Effector memory CD8-positive, alpha-beta T cell (primary cell): Measurements from ENCODE around the gene PDZD2.
"Not testable (repeated sequence)": the region's sequence is repeated elsewhere in the genome, so short reads cannot be mapped to it uniquely, and the experiment has no call there.

Experiments
- ATAC-seq: fragments of 150-1000 bp; cut with Tn5 transposase; replicated peaks from 2 replicates; pipeline ENCODE4 v1.10.0; 2021; ENCODE audit warnings: mild to moderate bottlenecking, moderate library complexity
- DNase-seq, 3 experiments: peaks; one replicate each; pipeline ENCODE4 v3.0.0; 2021
- H3K27ac Mint-ChIP-seq, 2 donors: one replicate each; pipeline ENCODE4 v1.8.0; 2022; ENCODE audit warnings: mild to moderate bottlenecking in 2 of 2, mixed read lengths in 2 of 2, moderate library complexity in 2 of 2
- H3K27me3 Mint-ChIP-seq, 2 donors: one replicate each; pipeline ENCODE4 v1.8.0; 2022; ENCODE audit warnings: mixed read lengths in 2 of 2
- H3K36me3 Mint-ChIP-seq: one replicate; pipeline ENCODE4 v1.8.0; 2022; ENCODE audit warnings: mild to moderate bottlenecking, moderate library complexity, mixed read lengths; ENCODE audit not compliant: insufficient read depth
- H3K4me1 Mint-ChIP-seq, 2 donors: one replicate each; pipeline ENCODE4 v1.8.0; 2022; ENCODE audit warnings: low read depth in 2 of 2, mixed read lengths in 2 of 2
- H3K4me3 Mint-ChIP-seq, 2 donors: one replicate each; pipeline ENCODE4 v1.8.0; 2022; ENCODE audit warnings: mild to moderate bottlenecking in 2 of 2, mixed read lengths in 2 of 2, moderate library complexity in 2 of 2
- H3K9me3 Mint-ChIP-seq, 2 donors: one replicate each; pipeline ENCODE4 v1.8.0; 2022; ENCODE audit warnings: mixed read lengths in 2 of 2

PDZD2 gene

GRCh38 chr5:32031089-32031488 is 392.2 kb downstream of the PDZD2 start:
- Mint-ChIP-seq H3K9me3 (no peaks in the 10 kb centered on the region), H3K4me1 (peaks cover 9 to 15% of the 10 kb centered on the region in 2 donors), H3K27ac (no peak overlapping the region), H3K4me3 (no peak overlapping the region), H3K36me3 (no peaks in the 10 kb centered on the region), H3K27me3 (peaks cover 5 to 22% of the 10 kb centered on the region in 2 donors)
- ATAC-seq = no peak
- DNase-seq = no peak

- no peaks in the 10 kb centered on the region for H3K36me3 Mint-ChIP-seq
- no peak overlapping the region for H3K27ac Mint-ChIP-seq
- peaks cover 0 to 2% of the 10 kb centered on the region in 2 donors for H3K27me3 Mint-ChIP-seq
- H3K4me3 Mint-ChIP-seq = no peak overlapping the region
- H3K4me1 Mint-ChIP-seq = peaks cover 3 to 5% of the 10 kb centered on the region in 2 donors
- DNase-seq = no peak
- ATAC-seq = no peak
- peaks cover 0 to 1% of the 10 kb centered on the region in 2 donors for H3K9me3 Mint-ChIP-seq
These were observed 399.6 kb downstream of the PDZD2 start for GRCh38 chr5:32038523-32038922.

DNA sequence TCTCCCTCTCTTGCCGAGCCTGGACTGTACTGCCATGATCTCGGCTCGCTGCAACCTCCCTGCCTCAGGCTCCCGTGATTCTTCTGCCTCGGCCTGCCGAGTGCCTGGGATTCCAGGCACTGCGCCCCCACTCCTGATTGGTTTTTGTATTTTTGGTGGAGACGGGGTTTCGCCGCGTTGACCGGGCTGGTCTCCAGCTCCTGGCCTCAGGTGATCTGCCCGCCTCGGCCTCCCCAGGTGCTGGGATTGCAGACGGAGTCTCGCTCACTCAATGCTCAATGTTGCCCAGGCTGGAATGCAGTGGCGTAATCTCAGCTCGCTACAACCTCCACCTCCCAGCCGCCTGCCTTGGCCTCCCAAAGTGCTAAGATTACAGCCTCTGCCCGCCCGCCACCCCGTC is 400.2 kb downstream of the PDZD2 start:
- not testable (repeated sequence) for H3K27ac Mint-ChIP-seq, ATAC-seq, H3K4me1 Mint-ChIP-seq, DNase-seq, H3K4me3 Mint-ChIP-seq, H3K27me3 Mint-ChIP-seq, H3K9me3 Mint-ChIP-seq, H3K36me3 Mint-ChIP-seq

GRCh38 chr5:32039601-32040000 is 400.7 kb downstream of the PDZD2 start:
- not testable (repeated sequence) for H3K4me3 Mint-ChIP-seq

DNA sequence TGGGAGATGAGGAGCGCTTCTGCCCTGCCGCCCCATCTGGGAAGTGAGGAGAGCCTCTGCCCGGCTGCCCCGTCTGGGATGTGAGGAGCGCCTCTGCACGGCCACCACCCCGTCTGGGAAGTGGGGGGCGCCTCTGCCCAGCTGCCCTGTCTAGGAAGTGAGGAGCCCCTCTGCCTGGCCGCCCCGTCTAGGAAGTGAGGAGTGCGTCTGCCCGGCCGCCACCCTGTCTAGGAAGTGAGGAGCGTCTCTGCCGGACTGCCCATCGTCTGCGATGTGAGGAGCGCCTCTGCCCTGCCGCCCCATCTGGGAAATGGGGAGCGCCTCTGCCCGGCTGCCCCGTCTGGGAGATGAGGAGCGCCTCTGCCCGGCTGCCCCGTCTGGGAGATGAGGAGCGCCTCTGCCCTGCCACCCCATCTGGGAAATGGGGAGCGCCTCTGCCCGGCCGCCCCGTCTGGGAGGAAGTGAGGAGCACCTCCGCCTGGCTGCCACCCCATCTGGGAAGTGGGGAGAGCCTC is 401.3 kb downstream of the PDZD2 start:
- H3K4me3 Mint-ChIP-seq, DNase-seq, H3K4me1 Mint-ChIP-seq, H3K27ac Mint-ChIP-seq, H3K36me3 Mint-ChIP-seq, ATAC-seq, H3K27me3 Mint-ChIP-seq, H3K9me3 Mint-ChIP-seq: not testable (repeated sequence)

More at GRCh38 chr5:32039601-32040000, 400.7 kb downstream of the PDZD2 start:
- H3K4me1 Mint-ChIP-seq, H3K9me3 Mint-ChIP-seq, H3K27ac Mint-ChIP-seq, ATAC-seq, DNase-seq, H3K36me3 Mint-ChIP-seq, H3K27me3 Mint-ChIP-seq: not testable (repeated sequence)

GRCh38 chr5:32042551-32042961 is 403.6 kb downstream of the PDZD2 start:
- Mint-ChIP-seq H3K27ac (no peak overlapping the region), H3K4me1 (no peaks in the 10 kb centered on the region)

GRCh38 chr5:32043105-32043504 is 404.2 kb downstream of the PDZD2 start:
- Mint-ChIP-seq H3K27ac (no peak overlapping the region), H3K27me3 (peaks cover 0 to 16% of the 10 kb centered on the region in 2 donors), H3K4me1 (no peaks in the 10 kb centered on the region), H3K4me3 (no peak overlapping the region), H3K36me3 (no peaks in the 10 kb centered on the region), H3K9me3 (peaks cover 0 to 1% of the 10 kb centered on the region in 2 donors)
- no peak for DNase-seq
- ATAC-seq = no peak

More at GRCh38 chr5:32042551-32042961, 403.6 kb downstream of the PDZD2 start:
- no peaks in the 10 kb centered on the region for H3K36me3 Mint-ChIP-seq
- H3K9me3 Mint-ChIP-seq = peaks cover 0 to 1% of the 10 kb centered on the region in 2 donors
- peaks cover 0 to 15% of the 10 kb centered on the region in 2 donors for H3K27me3 Mint-ChIP-seq
- no peak for ATAC-seq
- no peak overlapping the region for H3K4me3 Mint-ChIP-seq
- no peak for DNase-seq

DNA sequence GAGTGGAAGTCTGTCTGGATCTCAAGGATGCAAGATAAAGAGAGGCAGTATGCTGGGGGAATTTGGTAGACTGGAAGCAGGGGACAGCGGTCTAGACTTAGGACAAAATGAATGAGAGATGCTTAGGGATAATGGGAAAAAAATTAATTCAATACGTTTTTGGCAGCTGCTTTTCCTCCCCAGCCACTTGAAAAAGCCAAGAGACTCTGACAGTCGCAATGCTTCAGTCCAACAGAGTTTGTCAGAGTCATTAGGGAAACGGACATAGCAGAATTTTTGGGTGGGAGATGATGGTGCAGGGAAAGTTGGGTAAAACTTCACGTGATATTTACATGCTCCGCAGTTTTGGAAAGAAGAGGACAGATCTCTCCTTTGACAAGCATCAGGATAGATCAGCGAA is 405.5 kb downstream of the PDZD2 start:
- no peak for ATAC-seq
- Mint-ChIP-seq H3K4me1 (no peaks in the 10 kb centered on the region), H3K4me3 (no peak overlapping the region), H3K36me3 (no peaks in the 10 kb centered on the region), H3K27ac (no peak overlapping the region), H3K27me3 (peaks cover 7 to 16% of the 10 kb centered on the region in 2 donors), H3K9me3 (peaks cover 0 to 1% of the 10 kb centered on the region in 2 donors)
- DNase-seq = no peak

- H3K36me3 Mint-ChIP-seq = no peaks in the 10 kb centered on the region
- no peak for ATAC-seq
- DNase-seq = no peak
These were observed 406.0 kb downstream of the PDZD2 start for GRCh38 chr5:32044939-32045338.

GRCh38 chr5:32047056-32047455 is 408.1 kb downstream of the PDZD2 start:
- Mint-ChIP-seq H3K27ac (no peak overlapping the region), H3K36me3 (no peaks in the 10 kb centered on the region), H3K9me3 (no peaks in the 10 kb centered on the region), H3K4me3 (no peak overlapping the region), H3K4me1 (no peaks in the 10 kb centered on the region), H3K27me3 (peaks cover 7 to 22% of the 10 kb centered on the region in 2 donors)
- no peak for ATAC-seq
- no peak for DNase-seq

More at GRCh38 chr5:32044939-32045338, 406.0 kb downstream of the PDZD2 start:
- peaks cover 0 to 1% of the 10 kb centered on the region in 2 donors for H3K9me3 Mint-ChIP-seq
- no peaks in the 10 kb centered on the region for H3K4me1 Mint-ChIP-seq
- peaks cover 7 to 16% of the 10 kb centered on the region in 2 donors for H3K27me3 Mint-ChIP-seq
- H3K27ac Mint-ChIP-seq = no peak overlapping the region
- no peak overlapping the region for H3K4me3 Mint-ChIP-seq

GRCh38 chr5:32051796-32052195 is 412.9 kb downstream of the PDZD2 start:
- no peak for DNase-seq
- Mint-ChIP-seq H3K27me3 (peaks cover 7 to 13% of the 10 kb centered on the region in 2 donors), H3K9me3 (no peaks in the 10 kb centered on the region), H3K4me1 (no peaks in the 10 kb centered on the region), H3K4me3 (no peak overlapping the region), H3K36me3 (no peaks in the 10 kb centered on the region), H3K27ac (no peak overlapping the region)
- ATAC-seq = no peak

DNA sequence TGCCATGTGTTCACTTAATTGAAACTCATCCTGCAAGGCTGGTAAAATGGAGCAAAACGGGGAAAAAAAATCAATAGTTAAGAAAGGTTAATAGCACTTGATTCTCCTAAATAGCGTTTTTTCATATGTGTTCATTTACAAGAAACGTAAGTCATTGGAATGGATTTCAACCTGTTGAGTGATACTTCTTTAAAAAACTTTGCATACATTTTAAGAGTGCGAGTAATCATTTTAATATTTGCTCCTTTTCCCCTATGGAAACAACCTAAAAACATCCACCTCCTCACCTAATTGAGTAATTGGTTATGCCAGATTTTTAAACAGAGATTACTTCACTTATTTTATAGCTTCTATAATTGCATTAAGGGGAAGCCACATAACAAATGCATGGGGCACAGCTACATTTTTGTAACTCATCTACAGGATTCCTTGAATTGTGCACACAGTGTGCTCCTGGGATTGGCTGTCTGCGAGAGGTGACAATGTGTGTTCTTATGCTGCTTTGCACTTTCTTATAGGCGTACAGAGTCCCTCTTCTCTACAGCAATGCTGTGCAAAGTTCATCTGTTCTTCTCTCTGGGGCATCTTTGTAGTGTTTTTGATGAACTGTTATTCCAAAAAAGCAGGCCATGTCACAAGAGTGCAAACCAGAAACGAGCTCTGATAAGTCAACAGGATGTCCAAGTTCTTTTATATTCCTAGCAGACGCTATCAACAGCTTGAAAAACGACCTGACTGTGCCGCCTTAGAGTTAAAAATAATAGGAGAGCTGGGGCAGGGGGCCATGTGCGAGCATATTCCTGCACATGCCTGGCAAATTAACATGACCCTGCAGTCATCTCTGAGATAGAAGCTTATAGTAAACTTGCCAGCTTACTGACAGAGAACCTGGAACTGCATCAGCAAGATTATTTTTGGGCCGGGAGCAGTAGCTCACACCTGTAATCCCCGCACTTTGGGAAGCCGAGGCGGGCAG is 417.2 kb downstream of the PDZD2 start:
- Mint-ChIP-seq H3K9me3 (no peaks in the 10 kb centered on the region), H3K36me3 (no peaks in the 10 kb centered on the region), H3K4me3 (no peak overlapping the region), H3K4me1 (no peaks in the 10 kb centered on the region), H3K27ac (no peak overlapping the region), H3K27me3 (peaks cover 0 to 13% of the 10 kb centered on the region in 2 donors)
- ATAC-seq = no peak
- no peak for DNase-seq

DNA sequence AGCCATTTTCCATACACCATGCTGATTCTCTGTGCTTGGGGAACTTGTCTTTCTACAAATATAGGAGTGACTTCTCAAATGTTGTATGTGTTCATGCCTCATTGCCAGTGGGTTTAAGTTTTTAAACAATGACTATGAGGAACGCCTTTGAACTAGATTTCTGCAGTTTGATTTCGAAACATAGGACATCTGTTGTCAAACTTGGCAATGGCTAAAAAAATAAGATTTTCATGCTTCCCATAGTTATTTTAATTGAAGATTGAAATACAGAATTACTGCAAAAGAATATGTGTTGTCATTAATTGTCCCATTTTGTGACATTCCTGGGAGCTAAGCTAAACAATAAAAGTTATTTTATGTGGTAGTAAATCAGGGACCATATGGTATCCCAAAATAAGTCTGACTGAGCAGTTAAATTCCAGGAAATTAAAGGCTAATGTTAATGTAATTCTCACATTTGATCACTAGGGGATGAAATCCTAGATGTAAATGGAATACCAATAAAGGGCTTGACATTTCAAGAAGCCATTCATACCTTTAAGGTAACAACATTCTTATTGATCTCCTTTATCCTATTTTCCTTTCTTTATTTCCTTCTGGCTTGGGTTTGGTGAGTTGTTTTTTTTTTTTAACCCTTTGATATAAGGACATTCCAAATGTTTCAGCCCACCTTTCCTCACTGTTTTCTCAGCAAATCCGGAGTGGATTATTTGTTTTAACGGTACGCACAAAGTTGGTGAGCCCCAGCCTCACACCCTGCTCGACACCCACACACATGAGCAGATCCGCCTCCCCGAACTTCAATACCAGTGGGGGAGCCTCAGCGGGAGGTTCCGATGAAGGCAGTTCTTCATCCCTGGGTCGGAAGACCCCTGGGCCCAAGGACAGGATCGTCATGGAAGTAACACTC is 418.5 kb downstream of the PDZD2 start:
- H3K36me3 Mint-ChIP-seq = no peaks in the 10 kb centered on the region
- H3K27ac Mint-ChIP-seq = no peak overlapping the region
- DNase-seq (no peak), ATAC-seq (no peak)
- H3K4me3 Mint-ChIP-seq = no peak overlapping the region
- H3K9me3 Mint-ChIP-seq = no peaks in the 10 kb centered on the region
- no peaks in the 10 kb centered on the region for H3K4me1 Mint-ChIP-seq
- H3K27me3 Mint-ChIP-seq = peaks cover 0 to 8% of the 10 kb centered on the region in 2 donors
